VCaP (cell line): ENCODE measurements around the gene CDC42EP3.

ENCODE experiments used
- H3K27ac ChIP-seq: fragments of 450-650 bp; 2 replicates; pipeline ENCODE4 v1.5.1; 2017
- CTCF ChIP-seq: fragments of 450-650 bp; conservative IDR thresholded peaks from 2 replicates; pipeline ENCODE4 v1.5.1; 2017; ENCODE audit warnings: mild to moderate bottlenecking, moderate library complexity

Gene CDC42EP3

GRCh38 chr2:37654932-37655841 lies 16.3 kb downstream of the CDC42EP3 start:
- TF ChIP-seq CTCF: no peak
- no peak overlapping the region for H3K27ac ChIP-seq

GRCh38 chr2:37654419-37654818 lies 17.0 kb downstream of the CDC42EP3 start:
- H3K27ac ChIP-seq: no peak overlapping the region

GRCh38 chr2:37653805-37654378 lies 17.6 kb downstream of the CDC42EP3 start:
- H3K27ac ChIP-seq: no peak overlapping the region
- TF ChIP-seq CTCF: no peak

More at GRCh38 chr2:37654419-37654818, 17.0 kb downstream of the CDC42EP3 start:
- no peak for TF ChIP-seq CTCF

DNA sequence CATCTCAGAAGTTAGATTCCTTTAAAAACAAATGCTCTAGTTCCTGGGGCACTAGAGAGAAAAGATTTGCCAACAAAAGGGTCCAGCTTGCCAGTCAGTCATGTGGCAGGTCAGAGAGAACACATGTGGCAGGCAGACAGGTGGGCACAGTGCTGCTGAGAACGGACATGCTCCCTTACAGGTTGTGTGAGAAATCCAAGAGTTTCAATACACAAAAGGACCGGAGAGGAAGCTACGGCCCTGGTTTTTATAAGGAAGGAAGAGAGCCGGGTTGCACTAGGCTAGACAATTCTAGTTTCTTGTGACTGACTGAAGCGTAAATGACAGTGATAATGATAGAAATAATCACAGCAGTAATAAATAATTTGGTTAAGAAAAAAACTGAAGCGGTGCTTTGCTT lies 18.3 kb downstream of the CDC42EP3 start:
- TF ChIP-seq CTCF: no peak
- no peak overlapping the region for H3K27ac ChIP-seq

GRCh38 chr2:37652199-37652640 lies 19.2 kb downstream of the CDC42EP3 start:
- H3K27ac ChIP-seq: no peak overlapping the region
- TF ChIP-seq CTCF: no peak

- no peak for TF ChIP-seq CTCF
- no peak overlapping the region for H3K27ac ChIP-seq
These were observed 20.8 kb downstream of the CDC42EP3 start for GRCh38 chr2:37650548-37651093.

- H3K27ac ChIP-seq: no peak overlapping the region
- TF ChIP-seq CTCF: no peak
These were observed 21.9 kb downstream of the CDC42EP3 start for GRCh38 chr2:37649518-37649917.
